Uterus (tissue), 2 donors: ENCODE results near the gene A2M.

Experiments used
- POLR2A ChIP-seq, 2 donors: fragments of 450-650 bp; IDR thresholded peaks; one replicate each; pipeline ENCODE4 v1.6.1; 2016; ENCODE audit warnings: antibody characterized with exemption in 2 of 2, mild to moderate bottlenecking in 1 of 2, moderate library complexity in 1 of 2
- TF ChIP-seq, protein P1 (sequence below), 4 experiments: fragments of 200-600 bp in 2 of 4; fragments of 450-650 bp in 2 of 4; sonication (generic) in 2 of 4; IDR thresholded peaks; one replicate each; pipeline ENCODE4 v1.5.1; 2016 to 2019; ENCODE audit warnings: antibody characterized with exemption in 4 of 4, mild to moderate bottlenecking in 2 of 4, moderate library complexity in 1 of 4

DNA sequence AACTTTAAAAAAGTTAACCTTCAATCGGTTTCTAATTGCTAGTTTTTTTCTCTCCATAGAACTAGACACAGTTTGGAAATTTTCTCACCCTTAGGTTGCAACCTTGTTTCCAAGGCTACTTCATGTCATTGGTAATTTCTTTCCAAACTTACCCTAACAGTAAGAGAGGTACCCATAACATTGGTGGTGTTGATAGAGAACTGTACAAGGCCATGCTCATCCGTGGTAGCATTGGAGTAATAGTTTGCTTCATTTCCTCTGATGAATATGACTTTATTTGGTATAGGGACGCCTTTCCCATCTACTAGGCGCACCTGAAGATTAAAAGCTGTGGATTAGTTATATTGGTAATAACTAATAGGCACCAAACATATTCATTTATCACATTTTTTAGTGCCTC lies 11.6 kb downstream of the A2M start:
- no peak for TF ChIP-seq POLR2A (IDR thresholded peaks at IDR 0.05)
- TF ChIP-seq, protein P1, sequence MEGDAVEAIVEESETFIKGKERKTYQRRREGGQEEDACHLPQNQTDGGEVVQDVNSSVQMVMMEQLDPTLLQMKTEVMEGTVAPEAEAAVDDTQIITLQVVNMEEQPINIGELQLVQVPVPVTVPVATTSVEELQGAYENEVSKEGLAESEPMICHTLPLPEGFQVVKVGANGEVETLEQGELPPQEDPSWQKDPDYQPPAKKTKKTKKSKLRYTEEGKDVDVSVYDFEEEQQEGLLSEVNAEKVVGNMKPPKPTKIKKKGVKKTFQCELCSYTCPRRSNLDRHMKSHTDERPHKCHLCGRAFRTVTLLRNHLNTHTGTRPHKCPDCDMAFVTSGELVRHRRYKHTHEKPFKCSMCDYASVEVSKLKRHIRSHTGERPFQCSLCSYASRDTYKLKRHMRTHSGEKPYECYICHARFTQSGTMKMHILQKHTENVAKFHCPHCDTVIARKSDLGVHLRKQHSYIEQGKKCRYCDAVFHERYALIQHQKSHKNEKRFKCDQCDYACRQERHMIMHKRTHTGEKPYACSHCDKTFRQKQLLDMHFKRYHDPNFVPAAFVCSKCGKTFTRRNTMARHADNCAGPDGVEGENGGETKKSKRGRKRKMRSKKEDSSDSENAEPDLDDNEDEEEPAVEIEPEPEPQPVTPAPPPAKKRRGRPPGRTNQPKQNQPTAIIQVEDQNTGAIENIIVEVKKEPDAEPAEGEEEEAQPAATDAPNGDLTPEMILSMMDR (IDR thresholded peaks at IDR 0.05) = no peak
